ENCODE results near the gene ANTXR1. TPM values are rescaled to one million over a fixed set of nuclear protein-coding genes. Genes with fewer than 3 reads are reported as not detected.

The ANTXR1 gene
- total RNA-seq, 1 experiment from 2014 or later: 181 TPM

DNA sequence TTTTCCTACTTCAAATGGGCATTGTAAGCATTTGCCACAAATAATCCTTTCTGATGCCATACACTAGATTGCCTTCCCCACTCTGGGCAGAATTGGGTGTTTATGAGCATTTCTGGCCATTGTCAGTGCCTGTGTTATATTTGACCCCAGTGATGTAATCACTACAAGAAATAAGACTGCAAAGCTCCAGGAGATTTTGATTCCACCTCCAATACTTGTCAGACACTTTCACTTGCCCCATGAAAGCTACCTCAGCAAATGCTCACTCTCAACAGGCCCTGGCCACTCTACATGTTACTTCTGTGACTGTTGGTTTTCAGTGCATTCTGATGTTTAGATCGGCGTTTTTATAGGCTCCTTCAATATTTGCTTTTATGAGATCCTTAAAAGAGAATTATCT, 239.0 kb downstream of the ANTXR1 start:
- no TSS peak for BruUV-seq (replicated peaks)
- Histone ChIP-seq H3K4me1 (ENCODE audit: insufficient read depth, low read length, poor library complexity, severe bottlenecking) (peaks cover 21% of the 10 kb centered on the region), H3K9me3 (ENCODE audit: low read depth, low read length, poor library complexity, severe bottlenecking) (no peaks in the 10 kb centered on the region), H3K27me3 (replicated peaks; ENCODE audit: insufficient read depth, low read depth, low read length, poor library complexity) (no peaks in the 10 kb centered on the region), H3K36me3 (ENCODE audit: insufficient read depth, low read length, poor library complexity, severe bottlenecking) (no peaks in the 10 kb centered on the region), H3K27ac (ENCODE audit: low read depth, low read length, poor library complexity, severe bottlenecking) (no peak overlapping the region), H3K4me3 (ENCODE audit: low read depth, low read length, poor library complexity, severe bottlenecking) (no peak overlapping the region)
- no peak for DNase-seq (ENCODE audit: low spot score)
- CTCF ChIA-PET: no interaction called here
- intact Hi-C loops (cut with micrococcal nuclease; ENCODE audit: unreplicated experiment): no loop called here
- POLR2A ChIA-PET (ENCODE audit: low non-redundant PET): no interaction called here
- TF ChIP-seq, protein P1, sequence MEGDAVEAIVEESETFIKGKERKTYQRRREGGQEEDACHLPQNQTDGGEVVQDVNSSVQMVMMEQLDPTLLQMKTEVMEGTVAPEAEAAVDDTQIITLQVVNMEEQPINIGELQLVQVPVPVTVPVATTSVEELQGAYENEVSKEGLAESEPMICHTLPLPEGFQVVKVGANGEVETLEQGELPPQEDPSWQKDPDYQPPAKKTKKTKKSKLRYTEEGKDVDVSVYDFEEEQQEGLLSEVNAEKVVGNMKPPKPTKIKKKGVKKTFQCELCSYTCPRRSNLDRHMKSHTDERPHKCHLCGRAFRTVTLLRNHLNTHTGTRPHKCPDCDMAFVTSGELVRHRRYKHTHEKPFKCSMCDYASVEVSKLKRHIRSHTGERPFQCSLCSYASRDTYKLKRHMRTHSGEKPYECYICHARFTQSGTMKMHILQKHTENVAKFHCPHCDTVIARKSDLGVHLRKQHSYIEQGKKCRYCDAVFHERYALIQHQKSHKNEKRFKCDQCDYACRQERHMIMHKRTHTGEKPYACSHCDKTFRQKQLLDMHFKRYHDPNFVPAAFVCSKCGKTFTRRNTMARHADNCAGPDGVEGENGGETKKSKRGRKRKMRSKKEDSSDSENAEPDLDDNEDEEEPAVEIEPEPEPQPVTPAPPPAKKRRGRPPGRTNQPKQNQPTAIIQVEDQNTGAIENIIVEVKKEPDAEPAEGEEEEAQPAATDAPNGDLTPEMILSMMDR (conservative IDR thresholded peaks at IDR 0.05; ENCODE audit: low read depth, low read length): no peak
- no peak for TF ChIP-seq EZH2 (IDR thresholded peaks at IDR 0.05; ENCODE audit: borderline replicate concordance, low read depth, low read length, poor library complexity, severe bottlenecking)

DNA sequence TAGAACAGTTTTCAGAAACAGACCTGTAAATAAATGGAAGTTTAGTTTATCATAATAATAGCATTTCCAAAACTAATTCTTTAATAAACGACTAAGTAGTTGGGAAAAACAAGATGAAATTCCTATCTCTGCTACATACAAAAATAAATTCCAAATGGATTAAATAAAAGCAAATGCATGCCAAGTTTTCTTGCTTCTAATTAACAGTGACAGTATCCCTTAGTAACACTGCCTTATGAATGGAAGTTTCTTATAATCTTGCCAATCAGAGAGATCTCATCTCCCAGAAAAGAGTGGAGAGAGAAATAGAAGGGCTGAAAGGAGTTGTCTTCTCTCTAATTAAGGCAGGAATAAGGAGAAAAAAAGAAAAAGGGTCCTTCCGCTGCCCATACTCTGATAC, 240.1 kb downstream of the ANTXR1 start:
- Histone ChIP-seq H3K36me3 (ENCODE audit: insufficient read depth, low read length, poor library complexity, severe bottlenecking) (no peaks in the 10 kb centered on the region), H3K4me3 (ENCODE audit: low read depth, low read length, poor library complexity, severe bottlenecking) (no peak overlapping the region), H3K27ac (ENCODE audit: low read depth, low read length, poor library complexity, severe bottlenecking) (peak overlapping the region; percentile 71), H3K4me1 (ENCODE audit: insufficient read depth, low read length, poor library complexity, severe bottlenecking) (peaks cover 21% of the 10 kb centered on the region), H3K27me3 (replicated peaks; ENCODE audit: insufficient read depth, low read depth, low read length, poor library complexity) (no peaks in the 10 kb centered on the region), H3K9me3 (ENCODE audit: low read depth, low read length, poor library complexity, severe bottlenecking) (no peaks in the 10 kb centered on the region)
- BruUV-seq (replicated peaks): no TSS peak
- DNase-seq (ENCODE audit: low spot score): no peak
- TF ChIP-seq EZH2 (IDR thresholded peaks at IDR 0.05; ENCODE audit: borderline replicate concordance, low read depth, low read length, poor library complexity, severe bottlenecking): no peak
- TF ChIP-seq, protein P1 (conservative IDR thresholded peaks at IDR 0.05; ENCODE audit: low read depth, low read length): no peak
- intact Hi-C loops (cut with micrococcal nuclease; ENCODE audit: unreplicated experiment): no loop called here
- CTCF ChIA-PET: no interaction called here
- POLR2A ChIA-PET (ENCODE audit: low non-redundant PET): no interaction called here

DNA sequence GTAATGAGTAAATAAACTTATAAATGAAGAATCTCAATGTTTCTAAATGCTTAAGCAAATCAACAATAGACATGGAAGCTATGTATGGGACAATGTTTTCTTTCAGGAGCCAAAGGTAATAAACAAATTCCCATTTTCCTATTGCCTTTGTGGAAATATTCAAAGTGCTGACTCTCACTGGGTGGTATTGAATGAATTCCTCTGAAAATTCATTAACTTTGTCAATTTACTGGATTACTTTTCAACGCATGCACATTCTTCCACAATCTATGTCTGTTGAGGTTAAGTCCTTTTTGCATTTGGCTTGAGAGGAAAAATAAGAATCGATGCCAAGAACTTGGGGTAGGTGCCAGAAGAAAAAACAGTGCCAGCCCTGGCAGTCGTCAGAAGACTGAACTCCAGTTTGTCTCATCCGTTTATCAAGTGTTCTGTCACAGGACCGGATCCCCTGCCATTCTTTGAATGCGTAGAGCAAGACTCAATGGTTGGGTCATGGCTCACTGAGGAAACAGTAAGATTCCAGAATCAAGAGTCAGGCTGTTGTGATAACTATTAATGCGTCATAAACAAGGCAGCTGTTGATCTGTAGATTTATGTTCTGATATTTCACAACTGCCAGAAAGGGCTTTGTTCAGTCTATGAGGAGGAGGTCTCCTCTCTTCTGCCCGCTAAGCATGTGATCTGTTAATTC, 240.8 kb downstream of the ANTXR1 start:
- Histone ChIP-seq H3K27me3 (replicated peaks; ENCODE audit: insufficient read depth, low read depth, low read length, poor library complexity) (no peaks in the 10 kb centered on the region), H3K36me3 (ENCODE audit: insufficient read depth, low read length, poor library complexity, severe bottlenecking) (no peaks in the 10 kb centered on the region), H3K27ac (ENCODE audit: low read depth, low read length, poor library complexity, severe bottlenecking) (peak overlapping the region; percentile 71), H3K4me3 (ENCODE audit: low read depth, low read length, poor library complexity, severe bottlenecking) (no peak overlapping the region), H3K9me3 (ENCODE audit: low read depth, low read length, poor library complexity, severe bottlenecking) (no peaks in the 10 kb centered on the region), H3K4me1 (ENCODE audit: insufficient read depth, low read length, poor library complexity, severe bottlenecking) (peaks cover 21% of the 10 kb centered on the region)
- BruUV-seq (replicated peaks): no TSS peak
- intact Hi-C loops (cut with micrococcal nuclease; ENCODE audit: unreplicated experiment): no loop called here
- POLR2A ChIA-PET (ENCODE audit: low non-redundant PET): no interaction called here
- CTCF ChIA-PET: no interaction called here
- no peak for TF ChIP-seq EZH2 (IDR thresholded peaks at IDR 0.05; ENCODE audit: borderline replicate concordance, low read depth, low read length, poor library complexity, severe bottlenecking)
- TF ChIP-seq, protein P1 (conservative IDR thresholded peaks at IDR 0.05; ENCODE audit: low read depth, low read length): no peak
- DNase-seq (ENCODE audit: low spot score): peak; percentile 82

Measured in A673 (cell line).